SU-DHL-6 (cell line): ENCODE measurements around the gene PICALM.
"Not testable (repeated sequence)": the region's sequence is repeated elsewhere in the genome, so short reads cannot be mapped to it uniquely, and the experiment has no call there.

Experiments
- EZH2phosphoT487 ChIP-seq: fragments of 200-600 bp; sonication (generic), shearing (Covaris generic); conservative IDR thresholded peaks from 2 replicates; pipeline ENCODE4 v1.6.1; 2018; ENCODE audit warnings: mild to moderate bottlenecking, antibody characterized with exemption, low read length, moderate library complexity, mixed read lengths
- TF ChIP-seq, protein P1 (sequence below): fragments of 200-600 bp; sonication (generic); IDR thresholded peaks from one replicate; pipeline ENCODE4 v1.5.1; 2017; ENCODE audit warnings: antibody characterized with exemption, mild to moderate bottlenecking, low read length, moderate library complexity; ENCODE audit not compliant: insufficient read depth, poor library complexity, severe bottlenecking

DNA sequence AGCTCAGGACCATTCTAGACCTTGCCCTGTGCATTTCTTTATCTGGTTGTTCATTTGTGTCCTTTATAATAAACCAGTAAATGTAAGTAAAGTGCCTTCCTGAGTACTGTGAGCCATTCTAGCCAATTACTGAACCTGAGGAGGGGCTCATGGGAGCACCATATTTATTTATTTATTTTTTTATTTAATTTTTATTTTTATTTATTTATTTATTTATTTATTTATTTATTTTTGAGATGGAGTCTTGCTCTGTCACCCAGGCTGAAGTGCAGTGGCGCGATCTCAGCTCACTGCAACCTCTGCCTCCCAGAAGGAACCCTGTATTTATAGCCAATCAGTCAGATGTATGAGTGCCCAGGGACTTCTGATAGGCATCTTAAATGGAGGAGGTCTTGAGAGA, 18.8 kb upstream of the PICALM start:
- TF ChIP-seq, protein P1, sequence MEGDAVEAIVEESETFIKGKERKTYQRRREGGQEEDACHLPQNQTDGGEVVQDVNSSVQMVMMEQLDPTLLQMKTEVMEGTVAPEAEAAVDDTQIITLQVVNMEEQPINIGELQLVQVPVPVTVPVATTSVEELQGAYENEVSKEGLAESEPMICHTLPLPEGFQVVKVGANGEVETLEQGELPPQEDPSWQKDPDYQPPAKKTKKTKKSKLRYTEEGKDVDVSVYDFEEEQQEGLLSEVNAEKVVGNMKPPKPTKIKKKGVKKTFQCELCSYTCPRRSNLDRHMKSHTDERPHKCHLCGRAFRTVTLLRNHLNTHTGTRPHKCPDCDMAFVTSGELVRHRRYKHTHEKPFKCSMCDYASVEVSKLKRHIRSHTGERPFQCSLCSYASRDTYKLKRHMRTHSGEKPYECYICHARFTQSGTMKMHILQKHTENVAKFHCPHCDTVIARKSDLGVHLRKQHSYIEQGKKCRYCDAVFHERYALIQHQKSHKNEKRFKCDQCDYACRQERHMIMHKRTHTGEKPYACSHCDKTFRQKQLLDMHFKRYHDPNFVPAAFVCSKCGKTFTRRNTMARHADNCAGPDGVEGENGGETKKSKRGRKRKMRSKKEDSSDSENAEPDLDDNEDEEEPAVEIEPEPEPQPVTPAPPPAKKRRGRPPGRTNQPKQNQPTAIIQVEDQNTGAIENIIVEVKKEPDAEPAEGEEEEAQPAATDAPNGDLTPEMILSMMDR = not testable (repeated sequence)
- not testable (repeated sequence) for TF ChIP-seq EZH2phosphoT487
